ENCODE data around the gene CCDC141. TPM values are rescaled to one million over a fixed set of nuclear protein-coding genes. Genes with fewer than 3 reads are reported as not detected.

The CCDC141 gene
- total and polyA plus RNA-seq, 12 donors: 5.2 to 379 (median 224) TPM

DNA sequence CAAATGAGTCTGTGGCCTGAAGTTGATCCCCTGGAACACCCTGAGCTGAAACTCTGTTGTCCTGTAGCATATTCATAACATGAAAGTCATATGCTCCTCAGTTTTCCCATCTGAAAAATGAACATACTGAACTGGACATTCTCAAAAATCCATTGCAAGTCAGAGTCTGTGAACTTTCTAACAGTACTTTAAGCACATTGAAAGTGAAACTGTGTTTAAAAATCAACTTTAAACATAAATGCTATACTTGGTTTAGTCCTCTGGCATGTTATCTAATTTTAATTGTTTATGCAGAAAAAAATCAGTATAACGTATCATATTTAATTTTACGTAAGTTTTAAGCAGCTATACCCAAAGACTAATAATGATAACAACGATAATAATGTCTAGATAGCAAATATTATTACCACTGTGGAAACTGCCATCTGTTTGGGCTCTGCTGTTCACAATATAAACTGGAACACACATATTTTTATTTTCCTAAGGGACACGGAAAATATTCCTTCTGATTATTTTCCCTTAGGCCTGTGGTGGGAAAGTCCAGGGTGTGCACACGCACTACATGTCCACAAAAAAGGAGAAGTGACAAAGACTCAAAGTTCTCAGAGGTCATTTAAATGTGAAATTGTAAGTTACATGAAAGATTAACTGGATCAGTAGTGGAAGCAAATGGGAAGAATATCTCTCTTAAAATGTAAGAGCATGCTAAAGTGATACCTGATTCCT is 186.6 kb downstream of the CCDC141 start:
- ATAC-seq: peak in 6 of 8 donors; percentile 3 to 18 (median 13)
- TF ChIP-seq, protein P1, sequence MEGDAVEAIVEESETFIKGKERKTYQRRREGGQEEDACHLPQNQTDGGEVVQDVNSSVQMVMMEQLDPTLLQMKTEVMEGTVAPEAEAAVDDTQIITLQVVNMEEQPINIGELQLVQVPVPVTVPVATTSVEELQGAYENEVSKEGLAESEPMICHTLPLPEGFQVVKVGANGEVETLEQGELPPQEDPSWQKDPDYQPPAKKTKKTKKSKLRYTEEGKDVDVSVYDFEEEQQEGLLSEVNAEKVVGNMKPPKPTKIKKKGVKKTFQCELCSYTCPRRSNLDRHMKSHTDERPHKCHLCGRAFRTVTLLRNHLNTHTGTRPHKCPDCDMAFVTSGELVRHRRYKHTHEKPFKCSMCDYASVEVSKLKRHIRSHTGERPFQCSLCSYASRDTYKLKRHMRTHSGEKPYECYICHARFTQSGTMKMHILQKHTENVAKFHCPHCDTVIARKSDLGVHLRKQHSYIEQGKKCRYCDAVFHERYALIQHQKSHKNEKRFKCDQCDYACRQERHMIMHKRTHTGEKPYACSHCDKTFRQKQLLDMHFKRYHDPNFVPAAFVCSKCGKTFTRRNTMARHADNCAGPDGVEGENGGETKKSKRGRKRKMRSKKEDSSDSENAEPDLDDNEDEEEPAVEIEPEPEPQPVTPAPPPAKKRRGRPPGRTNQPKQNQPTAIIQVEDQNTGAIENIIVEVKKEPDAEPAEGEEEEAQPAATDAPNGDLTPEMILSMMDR (IDR thresholded peaks at IDR 0.05): no peak
- H3K27ac ChIP-seq: peak overlapping the region; percentile 83 to 97 (median 90)
- 21 to 23% methylated on average over 5 of the region's 5 CpGs for WGBS, 2 donors
- no peaks in the 10 kb centered on the region for H3K27me3 ChIP-seq
- no peaks in the 10 kb centered on the region for H3K36me3 ChIP-seq
- peaks cover 10 to 81% (median 52%) of the 10 kb centered on the region in 9 donors for H3K4me1 ChIP-seq
- intact Hi-C loops (cut with DNase I): loop anchor here in 4 of 10 donors (2.0 to 10.0 kb wide), 4 partner anchors 56 to 61 kb away; partner anchors contain the start of gene TTN (in 2 of the 4)
- H3K4me3 ChIP-seq: peak overlapping the region in 6 of 10 donors; percentile 17 to 34 (median 28)
- no peak for DNase-seq
- H3K9me3 ChIP-seq: no peaks in the 10 kb centered on the region

GRCh38 chr2:178860551-178860950 is 189.4 kb downstream of the CCDC141 start:
- 2 to 14% methylated on average over 3 of the region's 3 CpGs for WGBS, 2 donors
- DNase-seq: peak; percentile 25 to 86
- Histone ChIP-seq H3K4me3 (no peak overlapping the region), H3K9me3 (no peaks in the 10 kb centered on the region), H3K27me3 (no peaks in the 10 kb centered on the region), H3K27ac (peak overlapping the region; percentile 32 to 97 (median 87)), H3K36me3 (no peaks in the 10 kb centered on the region), H3K4me1 (peaks cover 10 to 82% (median 47%) of the 10 kb centered on the region in 9 donors)
- ATAC-seq: peak; percentile 9 to 45 (median 33)
- intact Hi-C loops (cut with DNase I): loop anchor here in 4 of 10 donors (2.0 to 10.0 kb wide), 4 partner anchors 32 to 58 kb away; partner anchors contain the start of gene TTN (in 2 of the 4)
- TF ChIP-seq, protein P1 (IDR thresholded peaks at IDR 0.05): peak in 8 of 9 donors; percentile 31 to 64 (median 52)

GRCh38 chr2:178859730-178860129 is 190.2 kb downstream of the CCDC141 start:
- ATAC-seq (peak in 6 of 8 donors; percentile 21 to 60 (median 52)), DNase-seq (peak in 1 of 2 donors; percentile 40)
- no peaks in the 10 kb centered on the region for H3K36me3 ChIP-seq
- 4 to 20% methylated on average over 2 of the region's 2 CpGs for WGBS, 2 donors
- no peaks in the 10 kb centered on the region for H3K9me3 ChIP-seq
- H3K27me3 ChIP-seq: no peaks in the 10 kb centered on the region
- intact Hi-C loops (cut with DNase I): loop anchor here in 4 of 10 donors (2.0 to 10.0 kb wide), 4 partner anchors 31 to 57 kb away; partner anchors contain the start of gene TTN (in 2 of the 4)
- peak overlapping the region; percentile 47 to 97 (median 87) for H3K27ac ChIP-seq
- peaks cover 7 to 81% (median 48%) of the 10 kb centered on the region in 9 donors for H3K4me1 ChIP-seq
- TF ChIP-seq, protein P1 (IDR thresholded peaks at IDR 0.05): no peak
- H3K4me3 ChIP-seq: no peak overlapping the region

- DNase-seq: no peak
- no peaks in the 10 kb centered on the region for H3K36me3 ChIP-seq
- H3K4me1 ChIP-seq: peaks cover 2 to 75% (median 42%) of the 10 kb centered on the region in 9 donors
- no peaks in the 10 kb centered on the region for H3K9me3 ChIP-seq
- TF ChIP-seq, protein P1 (IDR thresholded peaks at IDR 0.05): no peak
- peak overlapping the region; percentile 47 to 97 (median 87) for H3K27ac ChIP-seq
- H3K27me3 ChIP-seq: no peaks in the 10 kb centered on the region
- H3K4me3 ChIP-seq: no peak overlapping the region
- 43 to 57% methylated on average over 4 of the region's 4 CpGs for WGBS, 2 donors
- ATAC-seq: peak in 4 of 8 donors; percentile 36 to 45 (median 44)
- intact Hi-C loops (cut with DNase I): no loop called here
These were observed 190.9 kb downstream of the CCDC141 start for GRCh38 chr2:178858896-178859625.
